Measurements from ENCODE around the gene TTN.

The TTN gene

DNA sequence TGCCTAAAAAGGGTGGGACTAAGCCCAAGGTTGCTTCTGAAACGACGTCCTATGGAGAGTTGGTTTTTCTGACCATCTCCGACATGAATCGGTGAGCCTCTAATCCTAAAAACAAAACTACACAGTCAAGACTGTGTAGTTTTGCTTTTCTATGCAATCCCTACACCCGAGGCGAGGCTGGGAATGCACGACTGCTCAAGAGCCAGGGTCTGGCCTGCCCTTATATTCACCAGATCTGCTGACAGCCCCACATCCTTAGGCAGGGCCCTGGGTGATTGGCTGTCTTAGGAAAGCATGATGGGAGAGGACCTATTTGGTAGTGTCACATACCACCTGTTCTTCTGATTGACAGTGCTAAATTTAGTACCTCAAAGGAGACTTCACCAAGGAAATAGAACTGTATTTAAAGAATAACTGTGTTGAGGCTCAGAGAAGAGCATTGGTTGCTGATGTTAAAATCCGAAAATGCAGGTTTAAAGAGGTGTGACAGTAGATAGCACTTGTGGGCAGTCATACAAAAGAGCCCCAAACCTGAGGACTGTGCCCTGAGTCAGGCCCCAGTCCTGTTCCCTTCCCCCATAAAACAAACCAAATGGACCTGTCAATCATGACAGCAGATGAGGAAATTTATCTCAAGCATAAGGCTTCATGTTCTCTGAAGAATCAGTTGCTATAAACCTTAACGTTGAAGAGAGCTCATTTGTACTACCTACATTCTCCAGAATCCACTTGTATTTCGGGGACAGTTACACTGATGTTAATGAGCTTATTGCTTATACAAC lies at the start of gene TTN:
TTN (minus strand) TSS at position 197 of the 782 bp plus-strand sequence. CDS start 2,781 bp downstream, outside the sequence.
- DNase-seq = no peak

GRCh38 chr2:178855151-178855550 lies 47.9 kb upstream of the TTN start:
- no peak for DNase-seq

DNA sequence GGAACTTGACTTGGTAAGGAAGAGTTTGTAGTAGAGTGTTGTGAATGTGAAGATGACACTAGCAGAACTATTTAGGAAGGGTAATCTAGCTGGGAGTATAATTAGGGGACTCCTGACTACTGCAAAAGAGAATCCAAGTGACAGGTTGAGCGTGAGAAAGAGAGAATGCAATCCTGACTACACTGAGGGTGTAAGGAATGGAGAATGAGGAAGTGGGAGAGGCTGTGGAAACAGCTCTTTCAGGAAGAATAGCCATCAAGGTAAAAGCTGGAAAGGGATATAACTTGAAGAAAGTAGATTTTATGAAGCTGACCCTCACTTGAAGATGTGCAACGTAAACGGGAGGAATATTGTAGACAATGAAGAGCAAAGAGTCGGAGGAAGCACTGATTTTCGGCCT lies 41.1 kb upstream of the TTN start:
- no peak for DNase-seq

GRCh38 chr2:178846458-178846802 lies 39.2 kb upstream of the TTN start:
- DNase-seq = no peak

- DNase-seq = no peak
Measured at GRCh38 chr2:178845566-178846457, 38.6 kb upstream of the TTN start.

DNA sequence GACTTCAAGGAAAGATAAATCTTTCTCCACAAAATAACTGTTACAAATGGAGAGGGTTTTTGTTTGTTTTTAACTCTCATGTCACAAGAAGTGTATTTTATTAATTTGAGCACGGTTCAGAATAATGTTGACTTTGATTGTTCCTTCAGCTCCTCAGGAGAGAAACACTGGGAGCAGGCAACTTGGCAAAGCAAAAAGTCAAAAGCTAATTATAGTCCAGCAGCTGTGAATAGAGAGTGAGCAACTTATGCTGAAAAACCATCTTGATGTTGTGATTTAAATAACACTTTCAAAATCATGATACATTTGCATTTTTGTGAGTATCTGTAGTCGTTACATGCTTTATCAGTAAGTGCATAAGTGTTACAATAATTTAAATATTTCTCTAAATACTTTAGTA lies 37.5 kb upstream of the TTN start:
- DNase-seq = no peak

GRCh38 chr2:178844269-178844668 lies 37.0 kb upstream of the TTN start:
- no peak for DNase-seq

- DNase-seq = no peak
Measured at GRCh38 chr2:178843697-178844096, 36.5 kb upstream of the TTN start.

DNA sequence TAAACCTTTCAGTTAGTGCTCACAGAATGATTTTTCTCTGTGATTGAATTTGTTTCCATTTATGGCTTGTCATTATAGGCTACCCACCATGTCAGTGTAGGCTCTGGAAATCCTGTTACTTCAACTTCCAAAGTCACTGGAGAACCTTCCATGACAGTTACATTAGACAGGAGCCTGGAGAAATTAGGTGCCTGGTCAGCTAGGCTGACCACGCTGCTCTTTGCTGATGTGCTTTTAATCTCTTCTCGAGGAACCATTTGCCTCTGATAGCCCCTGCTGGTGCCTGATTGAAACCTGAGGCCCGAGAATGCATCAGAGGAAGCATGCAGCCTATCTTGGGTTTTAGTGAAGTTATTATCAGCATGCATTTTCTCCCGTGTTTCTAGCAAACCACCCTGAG lies 29.6 kb upstream of the TTN start:
- DNase-seq = no peak

DNA sequence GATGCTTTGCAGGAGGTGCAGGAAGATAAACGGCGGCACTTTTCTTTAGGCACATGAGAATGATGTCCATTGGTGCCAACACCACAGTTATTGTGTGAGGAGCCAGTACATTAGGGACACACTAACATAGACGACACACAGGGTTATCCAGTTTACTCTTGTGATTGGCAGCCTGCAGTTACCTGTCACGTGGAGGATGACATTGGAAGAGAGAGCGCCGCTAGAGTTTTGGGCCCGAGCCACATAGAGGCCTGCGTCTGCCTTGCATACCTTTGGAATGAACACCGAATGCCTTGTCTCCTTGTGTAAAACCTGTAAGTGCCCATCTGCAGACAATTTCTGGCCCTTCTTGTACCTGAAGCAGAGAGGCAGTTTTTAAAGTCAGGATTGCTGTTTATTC lies 26.9 kb upstream of the TTN start:
- DNase-seq = no peak

GRCh38 chr2:178833382-178833781 lies 26.2 kb upstream of the TTN start:
- no peak for DNase-seq

- no peak for DNase-seq
Measured at GRCh38 chr2:178830451-178830850, 23.2 kb upstream of the TTN start.

DNA sequence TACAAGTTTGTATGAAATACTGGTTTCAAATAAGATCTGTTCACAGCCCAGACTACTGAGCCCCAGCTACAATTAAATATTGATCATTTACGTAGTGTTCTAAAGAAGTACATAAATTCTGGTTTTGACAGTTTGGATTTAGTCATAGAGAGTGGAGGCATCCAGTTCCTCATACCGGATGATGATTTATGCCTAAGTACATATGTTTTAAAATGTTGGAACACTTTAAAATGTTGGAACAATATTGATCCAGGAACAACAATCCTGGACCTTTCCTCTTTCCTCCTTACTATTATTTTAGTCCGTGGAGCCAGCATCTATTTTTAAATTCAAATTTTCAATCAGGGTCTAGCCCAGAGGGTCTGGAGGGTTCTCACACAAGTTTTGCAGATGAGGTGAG lies 22.8 kb upstream of the TTN start:
- DNase-seq = no peak

DNA sequence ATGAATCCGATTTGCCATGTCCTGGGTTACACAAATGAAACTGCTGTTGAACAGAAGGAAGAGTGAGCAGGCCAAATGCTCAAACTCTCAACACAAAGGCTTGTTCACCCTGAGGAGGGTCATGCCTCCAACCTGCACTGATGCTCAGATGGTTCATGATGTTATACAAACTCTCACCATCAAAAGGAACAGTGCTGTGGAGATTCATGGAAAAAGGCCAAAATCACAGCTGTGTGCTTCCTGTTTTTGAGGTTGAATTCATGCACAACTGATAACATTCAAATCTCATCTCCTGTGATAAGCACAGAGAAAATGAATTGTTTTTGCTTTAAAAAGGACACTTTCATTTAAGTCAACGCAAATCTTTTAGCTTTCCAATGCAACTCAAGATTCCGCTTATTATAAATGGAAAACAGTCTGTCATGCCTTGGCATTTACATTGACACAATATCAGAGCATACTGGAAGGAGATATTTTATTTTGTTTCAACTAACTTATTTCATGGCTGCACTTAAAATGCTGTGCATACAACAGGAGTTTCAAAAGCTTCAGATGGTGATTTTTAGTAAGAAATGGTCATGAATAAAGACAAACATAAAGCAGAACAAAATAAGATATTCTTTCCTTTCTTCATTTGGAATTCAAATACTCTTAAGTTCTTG lies 22.2 kb upstream of the TTN start:
- DNase-seq = no peak

DNA sequence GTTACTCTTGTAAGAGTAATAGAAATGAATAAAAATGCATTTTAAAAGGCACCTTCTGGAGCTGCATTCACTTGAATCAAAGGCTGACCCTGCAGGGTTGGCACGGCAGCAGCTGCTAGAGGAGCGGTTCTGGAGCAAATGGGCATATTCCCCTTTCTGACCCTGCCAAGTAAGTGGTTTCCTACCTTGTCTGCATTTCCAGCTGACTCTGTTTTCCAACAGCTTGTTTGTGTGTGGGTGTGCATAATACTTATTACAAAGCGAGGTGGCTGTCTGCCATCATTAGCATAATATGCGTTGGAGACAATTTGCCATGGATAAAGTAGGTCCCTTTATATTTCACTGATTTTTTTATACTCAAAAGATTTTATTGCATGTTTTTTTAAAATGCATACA lies 21.3 kb upstream of the TTN start:
- no peak for DNase-seq

GRCh38 chr2:178827739-178828485 lies 20.7 kb upstream of the TTN start:
- DNase-seq = no peak

- DNase-seq = no peak
Measured at GRCh38 chr2:178827111-178827510, 19.9 kb upstream of the TTN start.

DNA sequence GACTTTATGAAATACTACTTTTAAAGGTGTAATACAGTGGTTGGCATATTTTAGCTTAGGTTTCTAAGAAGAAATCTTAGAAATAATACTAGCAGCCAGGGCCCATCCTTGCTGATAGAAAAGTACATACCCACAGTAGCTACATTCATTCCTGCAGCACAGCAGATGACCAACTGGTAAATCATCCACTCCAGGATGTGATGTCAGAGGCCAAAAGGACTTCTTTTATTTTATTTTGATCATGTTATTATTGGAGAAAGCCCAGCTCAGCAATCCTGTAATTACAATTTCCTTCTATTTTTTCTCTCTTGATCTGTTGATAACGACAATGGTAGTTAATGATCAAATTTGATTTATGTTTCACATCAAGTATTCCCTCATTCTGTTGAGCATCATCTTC lies 18.0 kb upstream of the TTN start:
- DNase-seq = no peak

GRCh38 chr2:178824181-178824580 lies 17.0 kb upstream of the TTN start:
- no peak for DNase-seq

GRCh38 chr2:178819992-178820391 lies 12.8 kb upstream of the TTN start:
- DNase-seq = peak; percentile 62

DNA sequence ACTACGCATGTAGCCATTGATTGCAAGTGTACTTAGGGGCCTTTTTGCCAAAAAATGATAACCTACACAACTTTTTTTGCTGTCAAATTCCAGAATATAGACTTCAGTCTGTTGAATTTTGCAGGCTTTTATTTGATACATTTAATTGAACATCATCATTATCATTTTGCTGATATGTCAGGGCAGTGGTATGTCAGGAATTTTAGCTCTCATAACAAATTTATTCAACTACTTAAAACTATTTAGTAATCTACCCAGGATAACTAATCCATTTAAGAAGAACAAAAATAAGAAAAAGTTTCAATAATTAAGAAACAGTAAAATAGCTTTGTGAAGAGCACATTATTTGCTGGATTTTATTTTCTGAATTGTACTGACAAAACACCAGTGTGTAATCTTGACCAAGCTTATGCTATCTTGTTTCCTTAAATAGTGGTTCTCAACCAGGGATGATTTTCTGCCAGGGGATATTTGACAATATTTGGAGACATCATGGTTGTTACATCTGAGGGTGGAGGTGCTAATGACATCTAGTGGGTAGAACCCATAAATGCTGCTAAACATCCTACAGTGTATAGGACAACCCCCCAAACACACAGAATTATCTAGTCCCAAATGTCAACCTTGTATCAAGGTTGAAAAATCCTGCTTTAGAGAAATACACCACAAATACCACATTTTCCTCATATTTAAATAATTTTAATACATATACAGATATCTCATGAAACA lies 12.1 kb upstream of the TTN start:
- peak; percentile 28 for DNase-seq

- no peak for DNase-seq
Measured at GRCh38 chr2:178811901-178812300, 4.7 kb upstream of the TTN start.
